Measurements from ENCODE around the gene XRRA1.
A peak's percentile ranks its signal among the peaks of the same experiment; 100 is the strongest.

The XRRA1 gene

GRCh38 chr11:74950374-74950969 is 1.6 kb upstream of the XRRA1 start:
- DNase-seq (ENCODE audit: low read depth in 3 of 3) = no peak

DNA sequence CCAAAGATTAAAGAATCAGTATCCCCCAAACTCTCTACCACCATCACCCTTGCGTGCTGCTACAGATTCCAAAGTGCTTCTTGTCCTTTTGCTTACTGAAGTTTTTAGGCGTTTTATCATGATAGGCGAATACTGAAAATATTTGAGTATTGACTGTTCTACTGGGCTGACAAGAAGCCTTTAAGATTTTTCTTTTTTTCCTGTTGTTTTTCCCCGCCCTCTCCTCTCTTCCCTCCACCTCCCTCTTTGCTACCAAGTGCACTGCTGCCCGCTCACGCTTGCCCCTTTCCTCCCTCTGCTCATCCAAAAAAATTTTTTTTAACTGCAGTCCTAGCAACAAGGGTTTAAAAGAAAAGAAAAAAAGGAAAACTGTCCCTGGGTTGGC is 854 bp upstream of the XRRA1 start:
- no peak for DNase-seq (ENCODE audit: low read depth in 3 of 3)

GRCh38 chr11:74948546-74948897 is 369 bp downstream of the XRRA1 start:
- DNase-seq (ENCODE audit: low read depth in 3 of 3) = no peak

DNA sequence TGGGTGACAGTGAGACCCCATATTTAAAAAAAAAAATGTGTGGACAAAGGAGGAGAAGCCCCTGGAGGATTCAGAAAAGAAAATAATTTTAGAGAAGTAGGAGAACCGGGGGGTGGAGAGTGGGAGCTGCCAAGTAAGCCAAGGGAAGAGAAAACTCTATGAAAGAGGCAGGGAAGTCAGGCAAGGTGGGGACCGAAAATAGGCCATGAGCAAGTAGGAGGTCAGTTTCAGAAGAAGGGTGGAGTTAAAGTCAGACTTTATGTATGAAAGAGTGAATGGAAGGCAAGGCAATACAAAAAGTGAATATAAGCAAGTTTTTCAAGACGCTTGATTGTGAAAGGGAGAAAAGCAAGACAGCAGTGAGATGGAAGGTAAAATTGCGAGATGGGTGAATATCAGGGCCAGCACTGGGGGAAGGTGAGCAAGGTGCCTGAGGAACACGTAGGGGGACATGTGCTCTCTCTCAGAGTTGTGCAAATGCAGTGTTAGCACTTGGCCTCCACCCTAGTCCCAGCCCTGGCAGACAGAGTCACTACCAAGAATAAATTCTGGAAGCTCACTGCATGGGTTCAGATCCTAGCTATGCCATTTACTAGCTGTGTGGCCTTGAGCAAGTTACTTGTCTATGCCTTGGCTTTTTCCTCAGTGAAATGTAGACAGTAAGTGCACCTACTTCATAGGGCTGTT is 6.7 kb downstream of the XRRA1 start:
- no peak for DNase-seq (ENCODE audit: low read depth in 3 of 3)

- no peak for DNase-seq (ENCODE audit: low read depth in 3 of 3)
Observed at GRCh38 chr11:74941492-74941891, 7.4 kb downstream of the XRRA1 start.

- no peak for DNase-seq (ENCODE audit: low read depth in 3 of 3)
Observed at GRCh38 chr11:74937696-74938475, 11.0 kb downstream of the XRRA1 start.

DNA sequence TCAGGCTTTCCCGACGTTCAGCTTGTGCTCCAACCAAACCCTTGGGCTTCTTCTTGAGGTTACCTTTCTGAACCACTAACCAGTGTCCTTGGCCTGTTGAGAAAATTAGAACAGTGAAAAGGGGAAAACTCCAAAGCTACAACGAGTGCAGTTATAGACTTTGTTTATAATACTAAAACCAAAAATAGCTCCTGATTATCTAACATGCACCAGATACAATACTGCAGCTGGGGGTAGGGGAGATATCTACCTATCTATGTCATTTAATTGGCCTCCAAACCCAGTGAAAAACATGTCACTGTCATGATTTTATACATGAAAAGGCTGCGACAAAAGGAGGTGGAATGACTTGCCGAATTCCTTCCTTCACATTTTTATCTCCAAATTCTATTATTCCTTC is 11.9 kb downstream of the XRRA1 start:
- no peak for DNase-seq (ENCODE audit: low read depth in 3 of 3)

GRCh38 chr11:74936087-74936486 is 12.8 kb downstream of the XRRA1 start:
- DNase-seq (ENCODE audit: low read depth in 3 of 3) = no peak

DNA sequence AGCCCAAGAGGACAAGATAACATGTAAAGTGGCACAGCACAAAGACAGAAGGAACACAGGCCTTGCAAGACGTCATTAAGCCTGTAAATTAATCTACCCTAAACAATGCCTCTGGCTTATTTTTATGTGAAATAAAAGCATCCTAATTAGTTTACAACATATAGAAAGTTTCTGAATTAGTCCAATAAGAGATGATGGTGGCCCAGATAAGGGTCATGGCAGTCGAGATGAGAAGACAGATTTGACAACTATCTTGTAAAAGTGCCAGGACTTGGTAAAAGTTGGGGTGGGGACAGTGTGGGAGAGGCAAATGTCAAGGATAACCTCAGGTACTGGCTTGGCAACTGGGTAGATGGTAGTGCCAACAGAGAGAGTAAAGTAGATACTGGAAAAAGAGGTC is 13.6 kb downstream of the XRRA1 start:
- no peak for DNase-seq (ENCODE audit: low read depth in 3 of 3)

- no peak for DNase-seq (ENCODE audit: low read depth in 3 of 3)
Observed at GRCh38 chr11:74933765-74934164, 15.1 kb downstream of the XRRA1 start.

GRCh38 chr11:74932797-74933196 is 16.1 kb downstream of the XRRA1 start:
- no peak for DNase-seq (ENCODE audit: low read depth in 3 of 3)

GRCh38 chr11:74932169-74932568 is 16.7 kb downstream of the XRRA1 start:
- DNase-seq (ENCODE audit: low read depth in 3 of 3) = no peak

DNA sequence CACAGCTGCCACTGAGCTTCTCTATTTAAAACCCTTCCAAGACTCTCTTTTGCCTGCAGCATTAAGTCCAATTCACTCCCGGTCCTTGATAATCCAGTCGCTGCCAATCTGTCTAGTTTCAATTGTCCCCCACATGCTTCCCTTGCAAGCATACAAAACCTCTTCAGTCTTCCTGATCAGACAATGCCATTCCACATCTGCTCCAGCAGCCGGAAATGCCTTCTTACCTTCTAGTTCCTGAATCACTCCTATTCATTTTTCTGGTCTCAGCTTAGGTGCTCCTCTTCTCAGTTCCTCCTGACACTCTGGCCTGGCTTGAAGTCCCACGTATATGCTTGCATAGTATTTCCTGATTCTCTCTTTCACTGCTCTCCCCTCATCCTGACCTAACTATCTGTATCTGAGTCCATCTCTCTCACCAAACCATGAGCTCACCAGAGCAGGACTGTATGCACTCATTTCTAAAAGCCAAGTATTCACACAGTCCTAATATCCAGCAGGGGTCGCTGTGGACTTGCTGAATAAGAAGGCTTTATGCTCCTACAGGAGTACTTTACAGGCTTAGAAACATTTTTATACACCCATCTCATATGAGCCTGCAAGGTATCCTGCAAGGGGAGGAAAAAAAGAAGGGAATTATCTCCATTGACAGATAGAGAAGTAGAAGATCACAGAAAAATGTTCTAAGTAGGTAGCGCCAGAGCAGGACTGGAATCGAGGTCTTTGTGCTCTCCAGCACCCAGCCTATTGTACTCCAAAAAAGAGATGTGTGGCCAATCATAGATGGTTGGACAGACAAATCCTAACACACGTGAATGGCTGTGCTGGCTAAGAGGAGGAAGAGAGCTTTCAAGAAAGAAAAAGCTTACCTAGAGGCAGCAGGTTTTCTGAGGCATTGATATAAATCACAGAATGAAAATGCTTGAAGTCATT is 19.2 kb downstream of the XRRA1 start:
- DNase-seq (ENCODE audit: low read depth in 3 of 3) = peak in 2 of 3 experiments; percentile 18 to 61

- no peak for DNase-seq (ENCODE audit: low read depth in 3 of 3)
Observed at GRCh38 chr11:74927496-74927895, 21.4 kb downstream of the XRRA1 start.

- no peak for DNase-seq (ENCODE audit: low read depth in 3 of 3)
Observed at GRCh38 chr11:74926304-74927030, 22.4 kb downstream of the XRRA1 start.

- DNase-seq (ENCODE audit: low read depth in 3 of 3) = no peak
Observed at GRCh38 chr11:74925281-74925680, 23.6 kb downstream of the XRRA1 start.

DNA sequence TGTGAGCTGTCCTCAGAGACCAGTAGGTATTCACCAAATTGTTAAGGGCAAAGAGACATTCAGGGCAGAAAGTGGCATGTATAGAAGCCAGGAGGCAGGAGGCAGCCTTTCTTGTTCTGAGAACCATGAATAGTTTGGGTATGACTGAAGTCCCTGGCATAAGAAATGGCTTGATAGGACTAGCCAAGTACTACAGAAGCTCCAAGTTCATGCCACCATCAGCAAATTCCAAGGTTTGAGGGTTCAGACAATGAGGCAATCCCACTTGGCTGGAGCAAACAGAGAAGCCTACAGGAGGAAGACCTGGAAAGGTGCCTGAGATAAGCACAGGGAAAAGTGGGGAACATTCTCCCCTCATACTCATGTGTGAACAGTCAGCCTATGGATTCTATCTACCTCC is 25.8 kb downstream of the XRRA1 start:
- no peak for DNase-seq (ENCODE audit: low read depth in 3 of 3)

DNA sequence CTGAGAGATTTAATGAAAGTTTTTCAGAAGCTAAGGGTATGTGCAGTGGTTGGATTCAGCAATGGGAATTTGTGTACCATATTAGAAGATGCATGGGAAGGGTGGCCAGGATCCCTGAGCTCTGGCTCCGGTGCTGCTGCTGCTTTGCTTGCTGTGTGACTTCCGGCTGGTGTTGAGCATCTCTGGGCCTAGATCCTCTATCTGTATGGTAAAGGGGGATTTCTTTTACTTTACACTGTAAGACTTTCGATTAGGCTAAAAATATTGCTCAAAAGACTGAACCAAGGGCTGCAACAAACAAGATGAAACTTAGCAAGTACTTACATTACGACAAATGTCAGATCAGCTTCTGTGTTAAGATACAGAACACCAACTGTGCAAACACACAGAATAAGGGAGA is 39.1 kb downstream of the XRRA1 start:
- DNase-seq (ENCODE audit: low read depth in 3 of 3) = no peak

GRCh38 chr11:74909385-74909784 is 39.5 kb downstream of the XRRA1 start:
- DNase-seq (ENCODE audit: low read depth in 3 of 3) = no peak

GRCh38 chr11:74905326-74905725 is 43.6 kb downstream of the XRRA1 start:
- DNase-seq (ENCODE audit: low read depth in 3 of 3) = no peak

- no peak for DNase-seq (ENCODE audit: low read depth in 3 of 3)
Observed at GRCh38 chr11:74902342-74902741, 46.5 kb downstream of the XRRA1 start.

Data from stimulated activated CD4-positive, alpha-beta T cell treated with anti-CD3 and anti-CD28 coated beads, TNF-alpha, amount 100 ng/mL, for 4 hours (primary cell).